HepG2 (cell line): ENCODE data around the gene ANO4. TPM values are rescaled to one million over a fixed set of nuclear protein-coding genes. Genes with fewer than 3 reads are reported as not detected.

ENCODE experiments used
- ATAC-seq: fragments of 200-7000 bp; cut with Tn5 transposase; 3 replicates; pipeline ENCODE4 v1.9.1; 2020; ENCODE audit warnings: mild to moderate bottlenecking, moderate library complexity
- BruUV-seq: library from RNA; stranded (reverse); fragments of 400-500 nt; replicated peaks from 2 replicates; lab custom pipeline; 2021; lab: Mats Ljungman, UMichigan
- CTCF ChIA-PET: fragments of 300-600 bp; formaldehyde crosslinking; extraction: SDS; loops from one replicate; lab custom pipeline; 2021; ENCODE audit warnings: low total read pairs, inconsistent platforms, low intra/inter-chr PET ratio; lab: Yijun Ruan, JAX
- POLR2A ChIA-PET: fragments of 350-600 bp; sonication (Branson Sonifier 250); formaldehyde crosslinking; loops from one replicate; lab custom pipeline; 2020; ENCODE audit warnings: antibody characterized with exemption, inconsistent platforms; lab: Yijun Ruan, JAX
- DNase-seq: peaks from one replicate; pipeline ENCODE4 v3.0.0-alpha.2; 2015; ENCODE audit warnings: low spot score
- FAIRE-seq: peaks from 3 replicates; lab custom pipeline; 2011; peaks lifted over from hg19 to GRCh38; lab: Jason Lieb, UNC
- H2AFZ ChIP-seq: one replicate; pipeline ENCODE4 v1.6.1; 2011; ENCODE audit warnings: low read length, inconsistent platforms
- H3K27ac ChIP-seq: fragments of 300-600 bp; 3 replicates; pipeline ENCODE4 v1.8.0; 2011; ENCODE audit warnings: mixed run types, mild to moderate bottlenecking, mixed read lengths, low read length, inconsistent platforms; ENCODE audit not compliant: insufficient read depth; ENCODE audit errors: extremely low read length
- H3K27me3 ChIP-seq, 2 experiments: fragments of 200-600 bp in 1 of 2; 2 replicates in 1 of 2; 3 replicates in 1 of 2; pipeline versions ENCODE4 v1.6.0 to v1.8.0; 2011; ENCODE audit warnings: low read length in 2 of 2, mild to moderate bottlenecking in 2 of 2, moderate library complexity in 2 of 2, inconsistent platforms in 1 of 2; ENCODE audit not compliant: insufficient read depth in 2 of 2, control insufficient read depth in 1 of 2
- H3K36me3 ChIP-seq, 2 experiments: fragments of 200-600 bp in 1 of 2; replicated peaks in 1 of 2; 2 replicates in 1 of 2; 3 replicates in 1 of 2; pipeline versions ENCODE4 v1.5.1 to v1.8.0; 2011; ENCODE audit warnings: low read length in 2 of 2, inconsistent platforms in 1 of 2; ENCODE audit not compliant: insufficient read depth in 2 of 2, control insufficient read depth in 1 of 2
- H3K4me1 ChIP-seq: 2 replicates; pipeline ENCODE4 v1.5.1; 2012; ENCODE audit warnings: low read length, inconsistent platforms; ENCODE audit not compliant: insufficient read depth
- H3K4me2 ChIP-seq: 2 replicates; pipeline ENCODE4 v1.6.0; 2011; ENCODE audit warnings: low read depth, low read length, inconsistent platforms
- H3K4me3 ChIP-seq, 3 experiments: fragments of 200-600 bp in 1 of 3; sonication (generic), shearing (Covaris generic) in 1 of 3; replicated peaks in 1 of 3; 2 replicates each; pipeline ENCODE4 v1.5.1; 2011 to 2016; ENCODE audit warnings: low read length in 3 of 3, inconsistent platforms in 2 of 3, low read depth in 2 of 3, mild to moderate bottlenecking in 2 of 3, control low read depth in 1 of 3, mixed read lengths in 1 of 3; ENCODE audit not compliant: insufficient read depth in 1 of 3
- H3K79me2 ChIP-seq: one replicate; pipeline ENCODE4 v1.6.1; 2011; ENCODE audit warnings: low read length, inconsistent platforms; ENCODE audit not compliant: insufficient read depth
- H3K9ac ChIP-seq: 2 replicates; pipeline ENCODE4 v1.6.0; 2011; ENCODE audit warnings: mild to moderate bottlenecking, low read depth, low read length, inconsistent platforms; ENCODE audit not compliant: insufficient read depth
- H3K9me3 ChIP-seq: 2 replicates; pipeline ENCODE4 v1.5.1; 2012; ENCODE audit warnings: mild to moderate bottlenecking, low read length
- H4K20me1 ChIP-seq: 2 replicates; pipeline ENCODE4 v1.6.0; 2011; ENCODE audit warnings: inconsistent platforms, mild to moderate bottlenecking, low read length, moderate library complexity; ENCODE audit not compliant: insufficient read depth
- ATF5 ChIP-seq: sonication (generic); formaldehyde crosslinking; IDR thresholded peaks from 2 replicates; pipeline ENCODE4 v1.4.0; 2020; ENCODE audit warnings: mild to moderate bottlenecking, low read depth, missing genetic modification reagents
- FUBP1 ChIP-seq: sonication (generic); formaldehyde crosslinking; IDR thresholded peaks from 2 replicates; pipeline ENCODE4 v1.5.1; 2020; ENCODE audit warnings: missing genetic modification reagents, mild to moderate bottlenecking, borderline replicate concordance
- KLF11 ChIP-seq: IDR thresholded peaks from 2 replicates; pipeline ENCODE4 v1.6.1; 2016; ENCODE audit warnings: missing compliant biosample characterization
- NR2F2 ChIP-seq: IDR thresholded peaks from 2 replicates; pipeline ENCODE4 v1.6.1; 2012; ENCODE audit warnings: low read depth, inconsistent platforms, borderline replicate concordance
- ZFYVE20 ChIP-seq: sonication (generic); formaldehyde crosslinking; IDR thresholded peaks from 2 replicates; pipeline ENCODE4 v1.8.0; 2023; ENCODE audit warnings: low read depth, mild to moderate bottlenecking, moderate library complexity, missing genetic modification reagents, borderline replicate concordance
- WGBS: methylation state at CpG from one replicate; pipeline ENCODE4 v1.1.6; 2017; ENCODE audit warnings: low lambda C conversion rate; 5-methylcytosine and 5-hydroxymethylcytosine counted together
- in situ Hi-C: cut with HindIII; loops from 2 replicates; pipeline ENCODE4 v1.10.0; 2017; ENCODE audit warnings: low pct_unique_long_range_greater_than_20kb; ENCODE audit not compliant: extremely low pct_ligation_motif_present
- intact Hi-C: fragments of 100-400 bp; cut with micrococcal nuclease; formaldehyde crosslinking; loops from one replicate; pipeline ENCODE4 v1.10.0; 2022; ENCODE audit not compliant: unreplicated experiment
- polyA plus RNA-seq, 8 experiments: library from polyadenylated mRNA; depleted of rRNA in 3 of 8; stranded (reverse) in 7 of 8; unstranded in 1 of 8; fragments of >200 nt; fragmentation: Illumina TruSeq in 4 of 8; extraction: Trizol in 4 of 8; gene quantifications; 2 replicates each; pipeline versions ENCODE4 v1.2.1 to v1.2.3, GENCODE V29; 2011 to 2016; ENCODE audit warnings: low read depth in 4 of 8, missing spikeins in 1 of 8, mixed read lengths in 1 of 8; ENCODE audit not compliant: insufficient read depth in 1 of 8
- total RNA-seq, 5 experiments: library from RNA; depleted of rRNA; stranded (reverse); fragments of >200 nt; fragmentation: Illumina TruSeq; extraction: Trizol; gene quantifications; 2 replicates each; pipeline ENCODE4 v1.2.3, GENCODE V29; 2016; ENCODE audit warnings: low read depth in 1 of 5

ANO4 gene
- total and polyA plus RNA-seq, 2 of the 13 experiments (the other 11 are each of a cell fraction or from before 2014, with no cell fraction given), result not detected

- TF ChIP-seq ATF5 (no peak), KLF11 (CRISPR knock-in tag) (no peak), NR2F2 (no peak)
These were observed 81.2 kb downstream of the ANO4 start (continued) for GRCh38 chr12:100875771-100876170.

GRCh38 chr12:100877776-100878175, 83.2 kb downstream of the ANO4 start:
- H3K27ac ChIP-seq, result no peak overlapping the region
- intact Hi-C loops, result no loop called here
- POLR2A ChIA-PET, result no interaction called here
- no peak overlapping the region for H3K4me2 ChIP-seq
- no peaks in the 10 kb centered on the region for H3K79me2 ChIP-seq
- no peaks in the 10 kb centered on the region for H3K9me3 ChIP-seq
- no TSS peak for BruUV-seq
- ATAC-seq (no peak), FAIRE-seq (no peak), DNase-seq (no peak)
- in situ Hi-C loops, result no loop called here
- H2AFZ ChIP-seq, result no peak overlapping the region
- CTCF ChIA-PET, result no interaction called here
- H3K9ac ChIP-seq, result no peak overlapping the region
- no peaks in the 10 kb centered on the region; a peak in 1 of 5 replicates for H3K27me3 ChIP-seq
- no peaks in the 10 kb centered on the region for H3K36me3 ChIP-seq
- H3K4me3 ChIP-seq, result no peak overlapping the region
- H3K4me1 ChIP-seq, result no peaks in the 10 kb centered on the region
- H4K20me1 ChIP-seq, result no peaks in the 10 kb centered on the region
- TF ChIP-seq FUBP1 (CRISPR knock-in tag), result no peak
- no peak for TF ChIP-seq ZFYVE20 (CRISPR knock-in tag)
- 2% methylated on average over 2 of the region's 2 CpGs for WGBS
